AG09319 (cell line): ENCODE results near the gene SGIP1.
A peak's percentile ranks its signal among the peaks of the same experiment; 100 is the strongest.

Source experiments
- DNase-seq: peaks from one replicate; pipeline ENCODE4 v3.0.0-alpha.2; 2010; ENCODE audit warnings: low read depth; ENCODE audit errors: extremely low read depth
- CTCF ChIP-seq: IDR thresholded peaks from 2 replicates; pipeline ENCODE4 v1.5.1; 2011; ENCODE audit warnings: low read depth, mild to moderate bottlenecking, inconsistent platforms, low read length, moderate library complexity

Gene SGIP1

GRCh38 chr1:66553846-66554245, 19.9 kb downstream of the SGIP1 start:
- no peak for TF ChIP-seq CTCF
- DNase-seq: no peak

GRCh38 chr1:66556161-66556611, 22.2 kb downstream of the SGIP1 start:
- DNase-seq: no peak
- TF ChIP-seq CTCF: no peak

- no peak for TF ChIP-seq CTCF
- no peak for DNase-seq
Measured at GRCh38 chr1:66557157-66557556, 23.2 kb downstream of the SGIP1 start.

GRCh38 chr1:66559517-66559916, 25.6 kb downstream of the SGIP1 start:
- TF ChIP-seq CTCF: no peak
- no peak for DNase-seq

- DNase-seq: no peak
- no peak for TF ChIP-seq CTCF
Measured at GRCh38 chr1:66562561-66562960, 28.6 kb downstream of the SGIP1 start.

- DNase-seq: peak; percentile 92
- no peak for TF ChIP-seq CTCF
Measured at GRCh38 chr1:66563094-66563800, 29.3 kb downstream of the SGIP1 start.

- no peak for TF ChIP-seq CTCF
- DNase-seq: peak; percentile 91
Measured at GRCh38 chr1:66563941-66564630, 30.1 kb downstream of the SGIP1 start.
